ENCODE measurements around the gene ARHGAP24.

- TF ChIP-seq RAD21 (IDR thresholded peaks at IDR 0.05; ENCODE audit: low read depth), result no peak
- TF ChIP-seq TAF1 (IDR thresholded peaks at IDR 0.05; ENCODE audit: low read depth), result no peak
- no peak for TF ChIP-seq REST (IDR thresholded peaks at IDR 0.05; ENCODE audit: low read depth)
- TF ChIP-seq EGR1 (IDR thresholded peaks at IDR 0.05), result no peak
- no peak for TF ChIP-seq MAX (IDR thresholded peaks at IDR 0.05)
- no peak for TF ChIP-seq TCF12 (IDR thresholded peaks at IDR 0.05; ENCODE audit: low read depth)
- no peak for TF ChIP-seq EP300 (IDR thresholded peaks at IDR 0.05; ENCODE audit: borderline replicate concordance)
- no peak for TF ChIP-seq ZBTB7A (IDR thresholded peaks at IDR 0.05; ENCODE audit: low read depth)
- TF ChIP-seq TEAD4 (IDR thresholded peaks at IDR 0.05), result no peak
- no peak for TF ChIP-seq CEBPB (IDR thresholded peaks at IDR 0.05)
- TF ChIP-seq CREB1 (IDR thresholded peaks at IDR 0.05; ENCODE audit: low read depth), result no peak
Observed at GRCh38 chr4:85836588-85837438, 361.9 kb downstream of the ARHGAP24 start.
